Stimulated activated naive CD8-positive, alpha-beta T cell treated with anti-CD3 and anti-CD28 coated beads, Interleukin-15, Interleukin-2, amounts not matched to agents 100 U/mL and 50 U/mL, for 24 hours (primary cell): ENCODE results near the gene CACUL1.
A peak's percentile ranks its signal among the peaks of the same experiment; 100 is the strongest.
"Not testable (repeated sequence)": the region's sequence is repeated elsewhere in the genome, so short reads cannot be mapped to it uniquely, and the experiment has no call there.

Experiments
- ATAC-seq: fragments of 150-1000 bp; cut with Tn5 transposase; one replicate; pipeline ENCODE4 v1.10.0; 2021
- DNase-seq: peaks from one replicate; pipeline ENCODE4 v3.0.0; 2021

The CACUL1 gene

GRCh38 chr10:118768041-118768919 is 13.5 kb upstream of the CACUL1 start:
- ATAC-seq (no peak), DNase-seq (no peak)

GRCh38 chr10:118767297-118768040 is 12.7 kb upstream of the CACUL1 start:
- no peak for DNase-seq
- ATAC-seq, result no peak

GRCh38 chr10:118764195-118764594 is 9.4 kb upstream of the CACUL1 start:
- ATAC-seq (no peak), DNase-seq (no peak)

- ATAC-seq (no peak), DNase-seq (no peak)
These were observed 8.6 kb upstream of the CACUL1 start for GRCh38 chr10:118763202-118763988.

- DNase-seq (no peak), ATAC-seq (no peak)
These were observed 5.5 kb upstream of the CACUL1 start for GRCh38 chr10:118760265-118760664.

- DNase-seq, result no peak
- ATAC-seq, result no peak
These were observed 3.7 kb upstream of the CACUL1 start for GRCh38 chr10:118758449-118758848.

- DNase-seq (peak; percentile 55), ATAC-seq (peak; percentile 3)
These were observed 578 bp downstream of the CACUL1 start for GRCh38 chr10:118754229-118754555.

- ATAC-seq, result no peak
- no peak for DNase-seq
These were observed 1.2 kb downstream of the CACUL1 start for GRCh38 chr10:118753331-118754228.

- ATAC-seq (no peak), DNase-seq (no peak)
These were observed 2.4 kb downstream of the CACUL1 start for GRCh38 chr10:118752409-118752808.

GRCh38 chr10:118751265-118751664 is 3.5 kb downstream of the CACUL1 start:
- no peak for ATAC-seq
- no peak for DNase-seq

- DNase-seq, result no peak
- ATAC-seq, result no peak
These were observed 6.7 kb downstream of the CACUL1 start for GRCh38 chr10:118748041-118748440.

- DNase-seq (no peak), ATAC-seq (no peak)
These were observed 8.5 kb downstream of the CACUL1 start for GRCh38 chr10:118746246-118746645.

- ATAC-seq (no peak), DNase-seq (no peak)
These were observed 9.7 kb downstream of the CACUL1 start for GRCh38 chr10:118745056-118745455.

GRCh38 chr10:118744346-118744918 is 10.3 kb downstream of the CACUL1 start:
- not testable (repeated sequence) for ATAC-seq, DNase-seq

- no peak for DNase-seq
- ATAC-seq, result no peak
These were observed 12.0 kb downstream of the CACUL1 start for GRCh38 chr10:118742782-118743181.

GRCh38 chr10:118742032-118742431 is 12.7 kb downstream of the CACUL1 start:
- no peak for ATAC-seq
- DNase-seq, result no peak

GRCh38 chr10:118738406-118738805 is 16.4 kb downstream of the CACUL1 start:
- no peak for ATAC-seq
- no peak for DNase-seq

GRCh38 chr10:118737603-118738302 is 17.0 kb downstream of the CACUL1 start:
- DNase-seq (no peak), ATAC-seq (no peak)

GRCh38 chr10:118735294-118735693 is 19.5 kb downstream of the CACUL1 start:
- DNase-seq (no peak), ATAC-seq (no peak)

GRCh38 chr10:118734475-118734874 is 20.3 kb downstream of the CACUL1 start:
- no peak for ATAC-seq

More at GRCh38 chr10:118734475-118734874, 20.3 kb downstream of the CACUL1 start:
- no peak for DNase-seq
